Trophoblast cell (in vitro differentiated cells and primary cell): Measurements from ENCODE around the gene HEATR9.

Experiments used
- DNase-seq, 2 donors: peaks; one replicate each; pipeline ENCODE4 v3.0.0-alpha.2; 2016
- H2AFZ ChIP-seq: 2 replicates; pipeline ENCODE4 v1.6.1; 2013; ENCODE audit warnings: low read length, moderate library complexity, mild to moderate bottlenecking; ENCODE audit not compliant: insufficient read depth, poor library complexity
- H2AK5ac ChIP-seq: 2 replicates; pipeline ENCODE4 v1.6.1; 2013; ENCODE audit warnings: mild to moderate bottlenecking, low read length
- H2BK120ac ChIP-seq: 2 replicates; pipeline ENCODE4 v1.6.1; 2013; ENCODE audit warnings: low read length, mild to moderate bottlenecking, moderate library complexity; ENCODE audit not compliant: insufficient read depth, poor library complexity
- H2BK12ac ChIP-seq: 2 replicates; pipeline ENCODE4 v1.6.1; 2013; ENCODE audit warnings: mild to moderate bottlenecking, low read length, moderate library complexity
- H2BK5ac ChIP-seq: 2 replicates; pipeline ENCODE4 v1.6.1; 2013; ENCODE audit warnings: low read length, low read depth, moderate library complexity, mild to moderate bottlenecking; ENCODE audit not compliant: poor library complexity
- H3K14ac ChIP-seq: 2 replicates; pipeline ENCODE4 v1.6.1; 2013; ENCODE audit warnings: mild to moderate bottlenecking, low read length
- H3K18ac ChIP-seq: 2 replicates; pipeline ENCODE4 v1.6.1; 2013; ENCODE audit warnings: mild to moderate bottlenecking, low read length
- H3K23ac ChIP-seq: 2 replicates; pipeline ENCODE4 v1.6.1; 2013; ENCODE audit warnings: low read length
- H3K27ac ChIP-seq: 2 replicates; pipeline ENCODE4 v1.5.1; 2013; ENCODE audit warnings: low read depth, mild to moderate bottlenecking, inconsistent platforms, low read length, moderate library complexity
- H3K27me3 ChIP-seq: 2 replicates; pipeline ENCODE4 v1.6.1; 2013; ENCODE audit warnings: inconsistent platforms, mild to moderate bottlenecking, low read length, moderate library complexity; ENCODE audit not compliant: insufficient read depth
- H3K36me3 ChIP-seq, 2 experiments: 1 replicate in 1 of 2; 2 replicates in 1 of 2; pipeline ENCODE4 v1.6.1; 2013; ENCODE audit warnings: low read length in 2 of 2, mild to moderate bottlenecking in 2 of 2, moderate library complexity in 1 of 2; ENCODE audit not compliant: insufficient read depth in 2 of 2, control insufficient read depth in 1 of 2
- H3K4ac ChIP-seq: 2 replicates; pipeline ENCODE4 v1.6.1; 2013; ENCODE audit warnings: low read depth, mild to moderate bottlenecking, low read length, moderate library complexity
- H3K4me1 ChIP-seq, 2 experiments: 1 replicate in 1 of 2; 2 replicates in 1 of 2; pipeline ENCODE4 v1.6.1; 2013; ENCODE audit warnings: low read length in 2 of 2, mild to moderate bottlenecking in 2 of 2, moderate library complexity in 1 of 2; ENCODE audit not compliant: insufficient read depth in 2 of 2, control insufficient read depth in 1 of 2
- H3K4me2 ChIP-seq: 2 replicates; pipeline ENCODE4 v1.6.1; 2013; ENCODE audit warnings: inconsistent platforms, mild to moderate bottlenecking, low read length, moderate library complexity
- H3K4me3 ChIP-seq: 2 replicates; pipeline ENCODE4 v1.5.1; 2013; ENCODE audit warnings: mild to moderate bottlenecking, low read depth, low read length, inconsistent platforms
- H3K79me1 ChIP-seq: one replicate; pipeline ENCODE4 v1.6.1; 2013; ENCODE audit warnings: low read length
- H3K79me2 ChIP-seq: 2 replicates; pipeline ENCODE4 v1.6.1; 2013; ENCODE audit warnings: low read length, mild to moderate bottlenecking; ENCODE audit not compliant: control insufficient read depth, insufficient read depth, poor library complexity
- H3K9ac ChIP-seq: 2 replicates; pipeline ENCODE4 v1.6.1; 2013; ENCODE audit warnings: mild to moderate bottlenecking, low read length
- H3K9me3 ChIP-seq: 2 replicates; pipeline ENCODE4 v1.6.1; 2013; ENCODE audit warnings: low read depth, mild to moderate bottlenecking, control low read depth, inconsistent platforms, low read length; ENCODE audit not compliant: insufficient read depth
- H4K12ac ChIP-seq: 2 replicates; pipeline ENCODE4 v1.6.1; 2013; ENCODE audit warnings: low read depth, mild to moderate bottlenecking, low read length, moderate library complexity
- H4K8ac ChIP-seq: 2 replicates; pipeline ENCODE4 v1.6.1; 2013; ENCODE audit warnings: low read depth, mild to moderate bottlenecking, low read length, moderate library complexity
- H4K91ac ChIP-seq: one replicate; pipeline ENCODE4 v1.6.1; 2013; ENCODE audit warnings: low read depth, mild to moderate bottlenecking, low read length, moderate library complexity
- WGBS: extraction: QIAGEN DNeasy Blood & Tissue Kit; methylation state at CpG from one replicate; pipeline ENCODE4 v1.1.7; 2013; ENCODE audit warnings: missing lambda C conversion rate; ENCODE audit not compliant: insufficient read length, insufficient coverage; ENCODE audit errors: extremely low coverage; 5-methylcytosine and 5-hydroxymethylcytosine counted together

HEATR9 gene

DNA sequence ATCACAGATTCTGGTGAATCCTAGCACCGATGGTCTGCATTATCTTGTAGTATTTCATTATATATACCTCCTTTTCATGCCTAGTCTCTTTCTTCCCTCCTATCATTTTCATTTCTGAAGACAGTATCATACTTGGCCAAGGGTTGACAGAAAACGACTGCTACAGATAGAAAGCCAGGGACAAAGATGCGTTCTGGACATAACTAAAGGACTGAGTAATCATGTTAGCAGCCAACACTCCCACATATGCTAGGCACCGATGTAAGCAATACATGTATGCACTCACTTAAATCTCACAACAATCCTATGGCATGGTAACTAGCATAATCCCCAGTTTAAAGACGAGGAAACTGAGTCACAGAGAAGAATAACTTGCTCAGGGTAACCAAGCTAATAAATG is 39.0 kb upstream of the HEATR9 start:
- Histone ChIP-seq H2AFZ (no peak overlapping the region), H3K9me3 (no peaks in the 10 kb centered on the region), H2BK12ac (no peak overlapping the region), H3K27me3 (no peaks in the 10 kb centered on the region), H3K9ac (no peak overlapping the region), H3K36me3 (no peaks in the 10 kb centered on the region), H3K79me2 (no peaks in the 10 kb centered on the region), H3K4ac (no peak overlapping the region), H2BK120ac (no peak overlapping the region), H4K12ac (no peak overlapping the region), H3K14ac (no peak overlapping the region), H3K27ac (no peak overlapping the region), H4K8ac (no peak overlapping the region), H4K91ac (no peak overlapping the region), H3K4me3 (no peak overlapping the region), H3K4me2 (no peak overlapping the region), H3K18ac (no peak overlapping the region), H3K4me1 (peaks cover 5 to 6% of the 10 kb centered on the region in 2 experiments), H2AK5ac (no peak overlapping the region), H2BK5ac (no peak overlapping the region), H3K23ac (no peak overlapping the region), H3K79me1 (peaks cover 7% of the 10 kb centered on the region)
- DNase-seq, result peak in 1 of 2 donors; percentile 64
- WGBS, result no CpG with 5 or more reads among the region's 5 CpGs

DNA sequence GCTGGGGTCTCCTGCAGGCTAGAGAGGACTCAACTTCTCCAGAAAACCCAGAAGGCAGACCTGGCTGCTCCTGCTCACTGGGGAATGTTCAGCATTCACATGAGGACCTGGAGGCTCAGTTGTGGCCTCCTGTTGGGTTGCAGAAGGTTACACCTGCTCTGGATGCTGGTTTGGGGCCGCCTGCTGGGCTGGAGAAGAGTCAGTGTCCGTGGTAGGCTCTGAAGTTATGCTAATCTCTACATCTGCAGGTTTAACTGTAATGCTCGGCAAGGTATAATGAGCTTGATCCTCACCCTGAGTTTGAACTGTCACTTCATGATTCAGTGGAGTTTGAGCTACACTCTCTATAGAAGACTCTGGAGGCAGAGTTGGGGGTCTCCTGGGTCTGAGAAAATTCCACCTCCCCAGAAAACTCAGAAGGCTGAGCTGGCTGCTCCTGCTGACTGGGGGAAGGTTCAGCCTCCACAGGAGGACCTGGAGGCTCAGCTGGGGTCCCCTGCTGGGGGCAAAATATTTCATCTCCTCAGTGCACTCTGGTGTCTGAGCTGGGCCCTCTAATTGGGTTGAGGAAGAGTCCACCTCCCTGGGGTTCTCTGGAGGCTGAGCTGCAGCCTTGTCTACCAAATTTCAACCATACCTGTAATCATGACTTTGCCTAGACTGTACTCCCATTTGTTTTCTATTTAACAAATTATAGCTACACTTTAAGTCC is 38.4 kb upstream of the HEATR9 start:
- Histone ChIP-seq H3K18ac (no peak overlapping the region), H2BK120ac (no peak overlapping the region), H3K79me2 (no peaks in the 10 kb centered on the region), H4K12ac (no peak overlapping the region), H3K4me1 (peaks cover 5 to 10% of the 10 kb centered on the region in 2 experiments), H3K14ac (no peak overlapping the region), H3K23ac (no peak overlapping the region), H2BK12ac (no peak overlapping the region), H3K4me2 (no peak overlapping the region), H4K91ac (no peak overlapping the region), H4K8ac (no peak overlapping the region), H2BK5ac (no peak overlapping the region), H3K79me1 (peaks cover 9% of the 10 kb centered on the region), H3K4ac (no peak overlapping the region), H3K27ac (no peak overlapping the region), H3K36me3 (no peaks in the 10 kb centered on the region), H3K27me3 (no peaks in the 10 kb centered on the region), H3K4me3 (no peak overlapping the region), H3K9ac (no peak overlapping the region), H2AFZ (no peak overlapping the region), H3K9me3 (no peaks in the 10 kb centered on the region), H2AK5ac (no peak overlapping the region)
- no peak for DNase-seq
- whole genome bisulfite sequencing, result no CpG with 5 or more reads among the region's 3 CpGs

DNA sequence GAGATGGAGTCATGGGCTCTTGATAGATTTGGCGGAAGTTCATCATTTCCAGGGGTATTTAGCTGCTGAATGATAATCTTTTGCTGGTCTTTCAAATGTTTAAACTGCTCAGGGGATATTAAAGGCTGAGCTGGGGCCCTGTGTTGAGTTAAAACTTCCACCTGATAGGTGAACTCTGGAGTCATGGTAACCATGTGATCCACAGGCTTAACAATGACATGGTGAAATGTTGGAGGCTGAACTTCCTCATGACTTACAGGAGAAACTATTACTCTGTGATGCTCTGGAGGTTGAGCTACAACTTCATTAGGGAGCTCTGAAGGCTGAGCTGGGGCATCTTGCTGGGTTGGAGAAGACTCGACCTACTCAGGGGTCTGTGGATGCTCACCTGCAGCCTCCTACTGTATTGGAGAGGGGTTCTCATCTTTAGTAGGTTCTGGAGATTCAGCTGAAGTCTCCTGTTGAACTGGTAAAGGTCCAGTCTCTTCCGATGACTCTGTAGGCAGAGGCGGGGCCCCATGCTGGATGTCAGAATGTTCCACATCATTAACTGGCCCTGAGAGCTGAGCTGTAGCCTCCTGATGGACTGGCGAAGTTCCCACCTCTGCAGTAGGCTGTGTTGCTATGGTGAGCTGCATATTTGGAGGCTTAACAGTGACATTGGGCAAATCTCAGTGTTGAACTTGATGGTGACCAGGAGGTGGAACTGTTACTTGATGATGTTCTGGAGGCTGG is 37.7 kb upstream of the HEATR9 start:
- no peak overlapping the region for H4K12ac ChIP-seq
- no peak overlapping the region for H2BK120ac ChIP-seq
- no peak overlapping the region for H4K8ac ChIP-seq
- no peak overlapping the region for H2AFZ ChIP-seq
- DNase-seq, result no peak
- no peak overlapping the region for H3K4me3 ChIP-seq
- H2BK5ac ChIP-seq, result no peak overlapping the region
- H3K27me3 ChIP-seq, result no peaks in the 10 kb centered on the region
- no peak overlapping the region for H3K27ac ChIP-seq
- no peak overlapping the region for H3K23ac ChIP-seq
- no peak overlapping the region for H4K91ac ChIP-seq
- H3K4me1 ChIP-seq, result peaks cover 10 to 15% of the 10 kb centered on the region in 2 experiments
- H3K9ac ChIP-seq, result no peak overlapping the region
- H3K79me2 ChIP-seq, result no peaks in the 10 kb centered on the region
- no CpG with 5 or more reads among the region's 5 CpGs for WGBS
- H3K14ac ChIP-seq, result no peak overlapping the region
- H3K4ac ChIP-seq, result no peak overlapping the region
- H3K9me3 ChIP-seq, result no peaks in the 10 kb centered on the region
- no peaks in the 10 kb centered on the region for H3K36me3 ChIP-seq
- no peak overlapping the region for H3K4me2 ChIP-seq
- H3K18ac ChIP-seq, result no peak overlapping the region
- H2AK5ac ChIP-seq, result no peak overlapping the region
- no peak overlapping the region for H2BK12ac ChIP-seq
- H3K79me1 ChIP-seq, result peaks cover 14% of the 10 kb centered on the region

DNA sequence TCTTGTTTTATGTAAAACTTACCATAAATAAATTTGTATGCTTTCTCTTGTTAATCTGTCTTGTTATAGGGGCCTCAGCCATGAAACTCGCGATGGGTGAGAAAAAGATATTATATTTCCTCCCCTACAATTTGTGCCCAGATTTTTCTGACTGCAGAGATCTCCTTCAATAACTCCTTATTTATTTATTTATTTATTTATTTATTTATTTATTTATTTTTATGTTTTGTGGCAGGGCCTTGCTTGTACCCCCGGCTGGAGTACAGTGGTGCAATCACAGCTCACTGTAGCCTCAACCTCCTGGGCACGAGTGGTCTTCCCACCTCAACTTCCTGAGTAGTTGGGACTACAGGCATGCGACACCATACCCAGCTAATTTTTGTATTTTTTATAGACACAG is 34.8 kb upstream of the HEATR9 start:
- H2BK12ac ChIP-seq, result peak overlapping the region; percentile 93
- H3K79me1 ChIP-seq, result peaks cover 31% of the 10 kb centered on the region
- H2BK5ac ChIP-seq, result peak overlapping the region; percentile 54
- no peaks in the 10 kb centered on the region for H3K36me3 ChIP-seq
- no peaks in the 10 kb centered on the region for H3K27me3 ChIP-seq
- no CpG with 5 or more reads among the region's 5 CpGs for WGBS
- no peak overlapping the region for H4K8ac ChIP-seq
- peak overlapping the region; percentile 52 for H3K18ac ChIP-seq
- H2AK5ac ChIP-seq, result no peak overlapping the region
- no peak overlapping the region for H3K4me3 ChIP-seq
- peak overlapping the region; percentile 76 for H4K91ac ChIP-seq
- peak overlapping the region; percentile 62 for H3K14ac ChIP-seq
- H4K12ac ChIP-seq, result peak overlapping the region; percentile 40
- no peak overlapping the region for H2AFZ ChIP-seq
- no peak overlapping the region for H3K9ac ChIP-seq
- no peak for DNase-seq
- no peak overlapping the region for H3K4me2 ChIP-seq
- H2BK120ac ChIP-seq, result peak overlapping the region; percentile 79
- peaks cover 16 to 32% of the 10 kb centered on the region in 2 experiments for H3K4me1 ChIP-seq
- H3K79me2 ChIP-seq, result no peaks in the 10 kb centered on the region
- H3K23ac ChIP-seq, result no peak overlapping the region
- H3K27ac ChIP-seq, result no peak overlapping the region
- H3K4ac ChIP-seq, result peak overlapping the region; percentile 44
- H3K9me3 ChIP-seq, result no peaks in the 10 kb centered on the region
